ENCODE results near the gene PRRT3.

- TF ChIP-seq, protein P1, sequence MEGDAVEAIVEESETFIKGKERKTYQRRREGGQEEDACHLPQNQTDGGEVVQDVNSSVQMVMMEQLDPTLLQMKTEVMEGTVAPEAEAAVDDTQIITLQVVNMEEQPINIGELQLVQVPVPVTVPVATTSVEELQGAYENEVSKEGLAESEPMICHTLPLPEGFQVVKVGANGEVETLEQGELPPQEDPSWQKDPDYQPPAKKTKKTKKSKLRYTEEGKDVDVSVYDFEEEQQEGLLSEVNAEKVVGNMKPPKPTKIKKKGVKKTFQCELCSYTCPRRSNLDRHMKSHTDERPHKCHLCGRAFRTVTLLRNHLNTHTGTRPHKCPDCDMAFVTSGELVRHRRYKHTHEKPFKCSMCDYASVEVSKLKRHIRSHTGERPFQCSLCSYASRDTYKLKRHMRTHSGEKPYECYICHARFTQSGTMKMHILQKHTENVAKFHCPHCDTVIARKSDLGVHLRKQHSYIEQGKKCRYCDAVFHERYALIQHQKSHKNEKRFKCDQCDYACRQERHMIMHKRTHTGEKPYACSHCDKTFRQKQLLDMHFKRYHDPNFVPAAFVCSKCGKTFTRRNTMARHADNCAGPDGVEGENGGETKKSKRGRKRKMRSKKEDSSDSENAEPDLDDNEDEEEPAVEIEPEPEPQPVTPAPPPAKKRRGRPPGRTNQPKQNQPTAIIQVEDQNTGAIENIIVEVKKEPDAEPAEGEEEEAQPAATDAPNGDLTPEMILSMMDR (conservative IDR thresholded peaks at IDR 0.05; ENCODE audit: low read depth, low read length): peak; percentile 53
- TF ChIP-seq RAD21 (IDR thresholded peaks at IDR 0.05; ENCODE audit: low read length) (peak; percentile 60), POLR2A (IDR thresholded peaks at IDR 0.05; ENCODE audit: low read depth, low read length) (no peak), MXI1 (IDR thresholded peaks at IDR 0.05; ENCODE audit: borderline replicate concordance, low read depth, low read length) (no peak), CEBPB (IDR thresholded peaks at IDR 0.05; ENCODE audit: low read depth, low read length) (no peak), MAFK (IDR thresholded peaks at IDR 0.05; ENCODE audit: low read depth, low read length) (no peak), SMC3 (IDR thresholded peaks at IDR 0.05; ENCODE audit: low read depth, low read length) (peak; percentile 49)
These were observed 36.7 kb downstream of the PRRT3 start for GRCh38 chr3:9915254-9916141.
